GM19468 (cell line): ENCODE measurements around the gene CDADC1.
"Not testable (repeated sequence)": the region's sequence is repeated elsewhere in the genome, so short reads cannot be mapped to it uniquely, and the experiment has no call there.

ENCODE experiments used
- ATAC-seq: cut with Tn5 transposase; IDR thresholded peaks from one replicate; pipeline ENCODE4 v1.9.1; 2021; ENCODE audit warnings: mild to moderate bottlenecking, moderate library complexity, moderate number of reproducible peaks; ENCODE audit not compliant: unreplicated experiment; ENCODE audit errors: extremely low read depth

CDADC1 gene

DNA sequence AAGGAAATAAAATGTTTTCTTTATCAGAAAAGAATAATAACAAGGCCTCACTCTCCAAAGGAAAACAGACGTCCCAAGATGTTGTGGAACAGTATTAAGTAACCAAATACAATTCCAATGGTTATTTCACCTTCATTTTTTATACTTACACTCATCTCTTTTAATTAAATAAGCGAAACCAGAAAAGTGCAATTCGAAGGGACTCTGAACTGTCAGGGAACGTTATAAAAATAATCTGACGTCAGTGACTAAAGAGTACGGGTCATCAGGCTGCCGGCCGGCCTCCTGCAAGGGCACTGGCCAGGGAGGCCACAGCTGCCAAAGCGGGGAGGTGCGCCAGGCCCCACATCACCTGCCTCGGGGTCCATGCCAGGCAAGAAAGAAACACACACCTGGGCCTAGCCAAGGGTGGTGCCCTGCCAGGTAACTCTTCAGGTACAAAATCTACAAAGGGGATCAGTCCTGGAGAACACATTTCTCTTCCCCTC, 61.2 kb downstream of the CDADC1 start:
- ATAC-seq = no peak

DNA sequence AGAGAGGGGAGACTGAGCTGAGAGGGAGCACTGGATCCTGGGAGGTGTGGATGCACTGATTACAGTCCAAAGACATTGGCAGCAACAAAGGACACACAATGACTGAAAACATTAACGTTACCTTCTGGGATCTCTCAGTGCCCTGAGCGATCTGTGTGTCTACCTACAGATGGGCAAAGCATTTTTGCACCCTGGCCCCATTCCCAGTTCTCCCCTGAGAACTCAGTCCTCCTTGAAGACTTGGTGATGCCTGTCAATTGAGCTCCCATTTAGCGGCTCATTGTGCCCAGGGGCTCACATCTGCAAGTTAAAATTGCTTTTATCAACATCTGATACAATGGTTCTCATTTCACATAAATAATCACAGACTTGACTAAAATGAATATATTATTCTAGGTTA, 62.5 kb downstream of the CDADC1 start:
- no peak for ATAC-seq

DNA sequence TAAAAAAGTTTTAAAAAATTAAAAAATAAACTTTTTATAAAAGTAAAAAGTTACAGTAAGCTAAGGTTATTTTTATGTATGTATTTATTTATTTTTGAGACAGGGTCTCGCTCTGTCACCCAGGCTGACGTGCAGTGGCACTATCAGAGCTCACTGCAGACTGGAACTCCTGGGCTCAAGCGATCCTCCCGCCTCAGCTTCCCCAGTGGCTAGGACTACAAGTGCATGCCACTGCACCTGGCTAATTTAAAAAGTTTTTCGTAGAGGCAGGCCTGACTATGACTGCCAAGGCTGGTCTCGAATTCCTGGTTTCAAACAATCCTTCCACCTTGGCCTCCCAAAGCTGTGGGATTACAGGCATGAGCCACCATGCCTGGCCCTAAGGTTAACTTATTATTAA, 64.1 kb downstream of the CDADC1 start:
- ATAC-seq = no peak

DNA sequence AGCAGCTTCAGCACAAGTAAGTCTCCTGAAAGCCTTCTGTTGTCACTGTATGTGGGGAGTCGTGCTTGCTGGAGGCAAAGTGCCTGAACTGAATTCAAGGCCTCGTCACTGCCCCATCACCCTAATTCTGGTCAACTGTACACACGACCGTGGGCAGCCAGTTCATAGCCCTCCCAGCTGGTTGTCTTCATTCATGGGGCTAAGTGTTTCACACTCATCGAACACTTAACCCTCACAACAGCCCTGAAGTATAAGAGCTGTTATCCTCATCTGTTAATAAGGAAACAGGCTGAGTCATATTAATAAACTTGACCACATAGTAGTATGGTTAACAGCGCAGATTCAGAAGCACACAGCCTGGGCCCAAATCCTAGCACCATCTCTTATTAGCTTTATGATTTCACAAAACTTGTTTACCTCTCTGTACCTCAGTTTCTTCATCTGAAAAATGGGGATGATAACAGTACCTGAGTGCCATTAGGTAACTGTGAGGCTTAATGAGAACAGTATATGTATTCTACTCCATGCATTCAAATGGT, 66.7 kb downstream of the CDADC1 start:
- ATAC-seq = no peak

DNA sequence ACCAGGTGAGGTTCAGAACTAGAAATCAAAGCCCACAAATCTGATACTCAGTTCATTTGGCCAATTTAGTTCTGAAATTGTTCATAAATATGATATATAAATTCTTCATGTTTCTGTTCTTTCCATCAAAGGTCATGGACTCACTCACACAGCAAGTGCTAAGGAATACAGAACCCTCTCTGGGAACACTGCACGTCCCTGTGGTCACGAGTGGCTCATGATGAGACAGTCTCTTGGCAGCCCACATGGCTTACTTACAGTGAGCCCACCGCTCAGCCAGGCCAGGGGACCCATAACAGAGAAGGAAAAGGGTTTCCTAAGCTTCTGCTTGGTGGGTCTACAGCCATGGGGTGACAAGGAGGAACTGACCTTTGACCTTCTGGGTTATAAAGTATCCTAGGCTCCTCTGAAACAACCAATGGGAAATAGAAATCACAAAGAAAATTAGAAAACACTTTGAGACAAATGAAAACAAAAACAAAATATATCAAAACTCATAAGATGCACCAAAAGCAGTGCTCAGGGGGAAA, 67.4 kb downstream of the CDADC1 start:
- no peak for ATAC-seq

DNA sequence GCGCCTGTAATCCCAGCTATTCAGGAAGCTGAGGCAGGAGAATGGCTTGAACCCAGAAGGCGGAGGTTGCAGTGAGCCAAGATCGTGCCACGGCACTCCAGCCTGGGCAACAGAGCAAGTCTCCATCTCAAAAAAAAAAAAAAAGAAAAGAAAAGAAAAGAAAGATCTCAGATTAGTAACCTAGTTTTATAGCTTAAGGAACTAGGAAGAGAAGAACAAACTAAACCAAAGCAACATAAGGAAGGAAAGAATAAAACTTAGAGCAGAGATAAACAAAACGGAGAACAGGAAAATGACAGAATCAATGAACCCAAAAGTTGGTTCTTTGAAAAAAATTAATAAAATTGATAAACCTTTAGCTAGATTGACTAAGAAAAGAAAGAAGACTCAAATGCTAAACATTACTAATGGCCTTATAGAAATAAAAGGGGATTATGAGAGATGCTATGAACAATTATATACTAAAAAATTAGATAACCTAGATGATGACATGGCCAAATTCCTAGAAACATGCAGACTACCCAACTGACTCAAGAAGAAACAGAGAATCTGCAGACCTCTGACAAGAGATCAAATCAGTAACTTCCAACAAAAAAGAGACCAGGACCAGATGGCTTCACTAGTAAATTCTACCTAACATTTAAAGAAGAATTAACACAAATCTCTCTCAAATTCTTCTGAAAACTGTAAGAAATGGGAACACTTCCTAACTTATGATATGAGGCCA, 68.2 kb downstream of the CDADC1 start:
- no peak for ATAC-seq

DNA sequence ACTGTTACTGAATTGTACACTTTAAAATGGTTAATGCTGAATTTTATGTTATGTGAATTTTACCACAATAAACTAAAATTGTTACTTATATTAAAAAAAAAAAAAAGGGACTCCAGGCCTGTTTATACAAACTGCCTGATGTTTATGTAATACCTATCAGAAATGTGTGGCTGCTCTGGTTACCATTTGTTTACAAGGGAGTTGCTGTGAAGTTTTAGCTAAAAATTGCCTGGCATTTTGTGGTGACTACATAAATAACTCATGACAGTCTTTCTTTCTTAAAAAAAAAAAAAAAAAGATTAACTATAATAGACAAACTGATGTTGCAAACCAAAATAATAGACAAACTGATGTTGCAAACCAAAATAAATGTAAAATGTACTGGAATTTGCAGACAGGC, 71.8 kb downstream of the CDADC1 start:
- no peak for ATAC-seq

DNA sequence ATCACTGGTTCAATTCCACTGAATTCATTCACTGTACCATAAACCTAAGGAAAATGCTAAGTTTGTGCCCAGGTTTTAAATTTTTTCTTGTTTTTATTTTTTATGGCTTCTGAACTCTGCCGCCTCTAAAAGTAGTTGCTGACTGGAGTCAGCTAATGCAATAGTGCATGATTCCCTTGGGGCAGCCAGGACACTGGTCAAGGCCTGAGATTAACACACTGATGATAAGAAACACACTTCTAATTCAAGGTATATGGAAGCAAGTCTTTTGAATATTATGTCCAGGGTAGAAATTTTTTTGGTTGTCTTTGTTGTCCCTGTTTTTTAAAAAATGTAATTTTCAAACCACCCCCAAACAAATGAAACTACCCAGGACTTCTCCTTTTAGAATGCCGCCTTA, 72.2 kb downstream of the CDADC1 start:
- ATAC-seq = no peak

DNA sequence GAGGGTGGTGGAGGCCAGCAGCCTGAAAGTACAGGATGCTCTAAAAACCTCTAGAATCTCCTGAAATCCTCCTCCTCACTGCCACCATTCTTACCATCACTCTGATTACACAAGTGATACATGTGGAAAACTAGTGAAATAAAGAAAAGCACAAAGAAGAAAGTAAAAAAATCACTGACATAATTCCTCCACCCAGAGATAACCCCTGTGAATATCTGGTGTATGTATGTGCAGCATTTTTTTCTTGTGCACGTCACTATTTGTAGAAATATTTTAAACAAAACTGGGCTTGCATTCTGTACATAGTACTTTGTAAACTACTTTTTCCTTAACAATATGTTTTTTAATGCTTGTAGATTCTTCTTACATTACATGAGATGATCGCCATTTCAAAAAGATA, 73.2 kb downstream of the CDADC1 start:
- ATAC-seq = no peak

DNA sequence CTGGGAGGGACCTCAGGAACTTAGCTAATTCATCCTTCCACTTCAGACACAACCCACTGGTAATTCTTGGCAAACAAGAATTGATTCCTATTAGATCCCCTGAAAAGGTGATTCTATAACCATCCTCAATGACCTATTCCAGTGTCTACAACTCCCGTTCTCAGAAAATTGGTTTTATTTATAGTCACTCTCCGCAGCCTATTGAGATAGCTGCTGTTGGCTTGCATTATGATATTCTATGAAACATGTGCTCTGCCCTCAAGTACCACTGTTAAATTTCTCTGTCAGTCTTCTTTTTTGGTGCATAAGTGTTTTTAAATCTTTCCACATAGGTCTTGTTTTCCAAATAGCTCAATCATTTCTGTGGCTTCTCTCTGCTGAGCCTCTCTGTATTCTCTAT, 75.0 kb downstream of the CDADC1 start:
- no peak for ATAC-seq

DNA sequence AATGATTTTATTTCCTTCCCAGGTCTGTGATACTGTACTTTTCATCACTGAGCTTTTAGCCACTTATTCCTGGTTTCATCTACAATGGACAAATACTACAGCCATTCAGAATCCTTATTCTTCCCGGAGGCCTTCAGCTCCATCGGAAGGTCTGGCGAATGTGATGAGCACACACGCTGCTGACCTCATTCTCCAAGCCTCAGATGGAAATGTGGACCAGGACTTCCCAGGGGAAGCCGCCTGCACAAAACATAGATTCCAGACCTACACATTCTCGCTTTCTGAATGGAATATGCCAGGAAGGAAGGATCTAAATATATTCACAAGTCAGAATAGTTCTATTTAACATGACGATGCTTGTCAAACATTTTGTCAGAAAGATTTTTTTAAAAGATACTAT, 75.6 kb downstream of the CDADC1 start:
- no peak for ATAC-seq

DNA sequence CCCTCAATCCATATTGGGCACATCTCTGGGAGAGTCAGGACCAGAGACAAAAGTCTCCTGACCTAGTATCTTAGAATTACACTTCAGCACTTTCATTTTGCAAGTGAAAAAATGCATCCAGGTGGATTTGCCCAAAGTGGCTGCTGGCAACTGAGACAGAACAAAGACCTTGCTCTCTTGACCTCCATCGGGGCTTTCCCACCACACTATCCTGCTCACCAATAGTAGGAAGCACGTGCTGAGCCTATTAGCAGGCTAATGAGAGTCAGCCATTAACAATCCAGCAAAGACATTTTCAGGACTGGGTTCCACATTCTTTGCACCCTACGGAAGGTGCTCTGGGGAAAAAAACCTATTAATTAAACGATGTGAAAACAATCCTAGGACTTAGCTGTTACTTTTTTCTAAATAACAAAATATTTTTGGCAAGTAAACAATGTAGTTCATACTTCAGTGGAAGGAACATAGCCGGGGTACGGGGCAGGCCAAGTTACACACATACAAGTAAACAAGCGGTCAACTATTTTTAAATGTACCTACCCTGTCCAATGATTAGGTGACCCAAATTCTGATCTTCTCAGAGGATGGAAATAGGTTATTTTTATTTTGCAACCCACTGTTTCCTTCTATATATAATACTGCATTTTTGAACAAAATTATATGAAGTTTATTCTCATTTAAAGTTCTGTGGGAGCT, 78.6 kb downstream of the CDADC1 start:
- no peak for ATAC-seq

DNA sequence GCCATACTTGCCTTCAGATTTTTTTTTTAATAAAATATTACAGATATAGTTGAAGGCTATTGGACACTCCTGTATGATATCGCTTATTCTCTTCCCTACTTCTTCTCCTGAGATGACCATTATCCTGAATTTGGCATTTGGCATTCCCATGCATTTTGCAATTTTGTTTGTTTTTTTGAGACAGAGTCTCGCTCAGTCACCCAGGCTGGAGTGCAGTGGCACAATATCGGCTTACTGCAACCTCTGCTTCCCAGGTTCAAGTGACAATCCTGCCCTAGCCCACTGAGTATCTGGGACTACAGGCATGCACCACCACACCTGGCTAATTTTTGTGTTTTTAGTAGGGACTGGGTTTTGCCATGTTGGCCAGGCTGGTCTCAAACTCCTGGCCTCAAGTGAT, 79.4 kb downstream of the CDADC1 start:
- not testable (repeated sequence) for ATAC-seq

DNA sequence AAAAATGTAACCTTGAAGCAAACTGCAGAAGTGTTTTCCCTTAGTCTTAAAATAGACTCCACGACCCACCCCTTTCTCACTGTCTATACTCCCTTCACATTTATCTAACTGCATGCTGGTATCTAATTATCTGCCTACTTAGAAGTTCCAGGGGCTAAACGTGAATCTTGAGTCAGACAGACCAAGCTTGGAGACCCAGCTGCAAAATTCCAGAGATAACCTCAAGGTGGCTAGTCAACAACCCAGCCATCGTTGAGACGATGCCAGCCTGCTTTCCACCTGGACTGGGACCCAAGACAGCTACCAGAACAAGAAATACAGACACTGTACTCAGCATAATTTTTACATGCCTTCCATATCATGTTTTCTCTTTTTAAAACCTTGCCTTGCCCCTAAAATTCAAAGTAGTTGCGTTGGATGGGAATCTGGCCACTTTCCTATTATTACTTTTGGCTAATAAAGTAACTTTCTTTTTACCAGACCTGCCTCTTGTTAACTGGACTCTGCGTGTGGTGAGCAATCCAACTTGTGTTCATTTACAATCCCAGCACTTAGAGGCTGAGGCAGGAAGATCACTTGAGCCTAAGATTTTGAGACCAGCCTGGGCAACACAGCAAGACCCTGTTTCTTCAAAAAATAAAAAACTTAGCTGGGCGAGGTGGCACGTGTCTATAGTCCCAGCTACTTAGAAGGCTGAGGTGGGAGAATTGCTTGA, 82.3 kb downstream of the CDADC1 start:
- no peak for ATAC-seq

DNA sequence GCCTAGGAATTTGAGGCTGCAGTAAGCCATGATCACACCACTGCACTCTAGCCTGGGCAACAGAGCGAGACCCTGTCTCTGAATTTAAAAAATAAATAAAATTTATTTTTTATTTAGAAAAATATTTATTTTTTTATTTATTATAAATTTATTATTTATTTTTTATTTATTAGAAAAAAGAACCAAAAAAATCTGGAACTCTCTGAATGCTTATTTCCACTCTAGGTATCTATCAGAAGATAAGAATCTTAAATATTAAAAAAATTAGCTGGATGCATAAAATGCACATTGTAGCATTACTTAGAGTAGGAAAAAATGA, 82.8 kb downstream of the CDADC1 start:
- no peak for ATAC-seq

DNA sequence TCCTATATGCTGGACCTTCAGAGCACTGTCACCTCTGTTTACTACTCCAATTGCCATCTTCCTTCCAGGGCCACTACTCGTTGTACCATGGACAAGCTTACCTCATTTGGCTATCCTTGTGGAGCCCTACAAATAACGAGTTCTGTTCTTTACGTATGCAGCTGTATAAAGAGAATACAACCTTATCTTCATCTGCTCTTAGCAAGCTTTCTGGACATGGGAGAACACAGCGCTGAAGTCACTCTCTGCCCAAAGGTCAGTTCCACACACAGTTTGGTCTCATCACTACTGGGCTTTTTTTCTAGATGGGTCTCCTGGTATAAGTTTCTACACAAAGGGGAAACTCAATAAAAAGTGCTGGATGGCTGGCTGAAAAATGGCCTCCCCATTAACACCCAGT, 88.9 kb downstream of the CDADC1 start:
- no peak for ATAC-seq

DNA sequence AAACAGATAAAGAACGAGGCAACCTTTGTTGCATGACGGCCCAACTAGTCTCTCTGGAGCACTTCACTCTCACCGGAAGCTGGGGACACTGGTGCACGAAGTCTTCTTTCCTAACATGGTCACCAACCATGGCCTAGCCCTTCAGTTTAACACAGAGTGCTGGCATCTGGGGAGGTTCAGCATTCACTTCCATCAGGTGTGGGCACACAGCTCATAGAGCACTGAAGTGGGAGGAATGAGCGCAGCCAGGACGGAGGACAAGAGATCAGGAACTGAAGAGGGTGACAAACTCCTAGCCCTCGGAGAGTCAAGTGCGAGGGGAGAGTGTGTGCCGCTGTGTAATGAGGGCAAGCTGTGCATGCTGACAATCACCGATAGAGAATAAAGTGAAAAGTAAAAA, 92.4 kb downstream of the CDADC1 start:
- ATAC-seq = no peak

DNA sequence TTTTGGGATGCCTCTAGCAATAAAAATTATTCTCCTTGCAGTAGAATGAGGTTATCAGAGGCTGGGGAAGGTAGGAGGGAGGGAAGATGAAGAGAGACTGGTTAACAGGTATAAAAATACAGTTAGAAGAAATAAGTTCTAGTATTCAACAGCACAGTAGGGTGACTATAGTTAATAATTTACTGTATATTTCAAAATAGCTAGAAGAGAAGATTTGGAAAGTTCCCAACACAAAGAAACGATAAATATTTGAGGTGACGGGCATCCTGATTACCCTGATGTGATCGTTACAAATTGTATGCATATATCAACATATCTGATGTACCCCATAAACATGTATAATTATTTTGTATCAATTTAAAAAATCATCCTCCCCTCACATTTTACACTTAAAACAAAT, 93.8 kb downstream of the CDADC1 start:
- no peak for ATAC-seq

DNA sequence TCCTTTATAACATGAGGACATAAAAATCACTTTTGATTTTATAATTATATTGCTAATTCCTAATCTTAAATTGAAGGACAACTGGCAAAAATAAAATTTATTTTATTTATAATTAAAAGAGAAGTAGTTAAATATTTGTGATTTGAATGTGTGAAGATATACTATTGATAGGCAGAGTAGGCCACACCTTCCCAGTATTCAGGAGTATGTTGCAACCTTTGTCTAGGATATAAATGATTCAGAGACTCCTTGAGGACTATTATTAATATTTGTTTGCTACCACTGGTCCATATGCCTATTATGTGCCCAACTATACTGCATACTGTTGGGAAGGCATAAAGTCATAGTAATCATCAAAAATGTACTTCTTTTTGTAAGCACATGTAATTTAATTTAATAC, 94.2 kb downstream of the CDADC1 start:
- ATAC-seq = no peak

DNA sequence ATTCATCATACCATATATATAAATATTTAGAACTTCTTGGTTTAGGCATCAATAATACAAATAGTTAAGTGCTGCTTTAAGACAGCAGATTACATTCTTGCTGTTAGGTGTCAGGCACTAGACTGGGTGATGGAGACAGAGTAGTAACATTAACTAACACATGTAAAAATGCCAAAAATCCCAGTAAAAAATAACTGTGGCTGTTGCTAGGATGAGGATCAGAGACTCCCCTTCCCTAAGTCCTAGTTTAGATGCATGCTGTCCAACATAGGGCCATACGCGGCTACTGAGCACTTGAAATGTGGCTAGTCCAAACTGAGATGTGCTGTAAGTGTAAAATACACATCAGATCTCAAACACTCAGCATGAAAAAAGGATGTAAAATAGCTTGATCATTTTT, 94.7 kb downstream of the CDADC1 start:
- no peak for ATAC-seq
